GM12878 (cell line): ENCODE results near the gene NFE2L2. TPM values are rescaled to one million over a fixed set of nuclear protein-coding genes. Genes with fewer than 3 reads are reported as not detected.
A peak's percentile ranks its signal among the peaks of the same experiment; 100 is the strongest.

Source experiments
- BCL11A ChIP-seq: IDR thresholded peaks from 2 replicates; pipeline ENCODE4 v1.6.1; 2011; ENCODE audit warnings: low read depth, low read length
- BHLHE40 ChIP-seq, 2 experiments: fragments of 450-650 bp in 1 of 2; IDR thresholded peaks; 2 replicates each; pipeline ENCODE4 v1.6.1; 2011 to 2017; ENCODE audit warnings: low read depth in 2 of 2, borderline replicate concordance in 1 of 2, improper control_type of control experiment in 1 of 2, low read length in 1 of 2, mild to moderate bottlenecking in 1 of 2
- IRF4 ChIP-seq: IDR thresholded peaks from 2 replicates; pipeline ENCODE4 v1.6.1; 2011; ENCODE audit warnings: low read depth, low read length
- MYC ChIP-seq: IDR thresholded peaks from 2 replicates; pipeline ENCODE4 v1.6.1; 2011; ENCODE audit warnings: mild to moderate bottlenecking, low read length, moderate library complexity, inconsistent platforms; ENCODE audit not compliant: insufficient read depth, insufficient replicate concordance, insufficient read length, severe bottlenecking
- NBN ChIP-seq: fragments of 450-650 bp; IDR thresholded peaks from 2 replicates; pipeline ENCODE4 v1.6.1; 2016
- POLR2A ChIP-seq: IDR thresholded peaks from 2 replicates; pipeline ENCODE4 v1.6.1; 2011; ENCODE audit warnings: low read depth, mild to moderate bottlenecking, low read length
- SRF ChIP-seq, 2 experiments: IDR thresholded peaks; 2 replicates each; pipeline ENCODE4 v1.6.1; 2011; ENCODE audit warnings: low read depth in 2 of 2, low read length in 2 of 2, mild to moderate bottlenecking in 1 of 2, moderate library complexity in 1 of 2
- TCF3 ChIP-seq: IDR thresholded peaks from 2 replicates; pipeline ENCODE4 v1.6.1; 2012; ENCODE audit warnings: low read depth, mild to moderate bottlenecking, low read length, borderline replicate concordance; ENCODE audit not compliant: insufficient read depth
- ZBED1 ChIP-seq: IDR thresholded peaks from 2 replicates; pipeline ENCODE4 v1.6.1; 2016; ENCODE audit warnings: borderline replicate concordance
- polyA plus RNA-seq, 11 experiments: library from polyadenylated mRNA; depleted of rRNA in 4 of 11; unstranded in 6 of 11; stranded (reverse) in 5 of 11; fragments of >200 nt; fragmentation: Nextera tagmentation in 4 of 11; fragmentation: Illumina TruSeq in 1 of 11; extraction: Ambion mirVana in 4 of 11; extraction: Trizol in 1 of 11; gene quantifications; 1 replicate in 1 of 11; 2 replicates in 10 of 11; pipeline versions ENCODE4 v1.2.1 to v1.2.3, GENCODE V29; 2011 to 2016; ENCODE audit warnings: inconsistent platforms in 2 of 11, missing spikeins in 2 of 11, low read depth in 1 of 11
- total RNA-seq, 4 experiments: library from RNA; depleted of rRNA in 3 of 4; stranded (reverse); fragments of >200 nt in 3 of 4; fragmentation: Illumina TruSeq in 1 of 4; extraction: Trizol in 1 of 4; gene quantifications; 2 replicates each; pipeline versions ENCODE4 v1.2.1 to v1.2.3, GENCODE V29; 2013 to 2021
- TF ChIP-seq, protein P1 (sequence below): IDR thresholded peaks from 2 replicates; pipeline ENCODE4 v1.6.1; 2012; ENCODE audit warnings: improper control_type of control experiment, low read depth, low read length; ENCODE audit not compliant: insufficient replicate concordance
- TF ChIP-seq, protein P2 (sequence below): IDR thresholded peaks from 2 replicates; pipeline ENCODE4 v1.6.1; 2012; ENCODE audit warnings: mild to moderate bottlenecking, low read depth, low read length
- TF ChIP-seq, protein P3 (sequence below): fragments of 150-350 bp; IDR thresholded peaks from 2 replicates; pipeline ENCODE4 v1.6.1; 2014; ENCODE audit warnings: mild to moderate bottlenecking, low read depth, low read length
- TF ChIP-seq, protein P4 (sequence below): fragments of 450-650 bp; formaldehyde crosslinking; IDR thresholded peaks from 2 replicates; pipeline ENCODE4 v1.4.0; 2020; ENCODE audit warnings: mild to moderate bottlenecking, moderate library complexity

The NFE2L2 gene
- total and polyA plus RNA-seq, 10 of the 15 experiments (the other 5 are each of a cell fraction or from before 2014, with no cell fraction given), result 18.4 to 69.8 (median 37.1) TPM

DNA sequence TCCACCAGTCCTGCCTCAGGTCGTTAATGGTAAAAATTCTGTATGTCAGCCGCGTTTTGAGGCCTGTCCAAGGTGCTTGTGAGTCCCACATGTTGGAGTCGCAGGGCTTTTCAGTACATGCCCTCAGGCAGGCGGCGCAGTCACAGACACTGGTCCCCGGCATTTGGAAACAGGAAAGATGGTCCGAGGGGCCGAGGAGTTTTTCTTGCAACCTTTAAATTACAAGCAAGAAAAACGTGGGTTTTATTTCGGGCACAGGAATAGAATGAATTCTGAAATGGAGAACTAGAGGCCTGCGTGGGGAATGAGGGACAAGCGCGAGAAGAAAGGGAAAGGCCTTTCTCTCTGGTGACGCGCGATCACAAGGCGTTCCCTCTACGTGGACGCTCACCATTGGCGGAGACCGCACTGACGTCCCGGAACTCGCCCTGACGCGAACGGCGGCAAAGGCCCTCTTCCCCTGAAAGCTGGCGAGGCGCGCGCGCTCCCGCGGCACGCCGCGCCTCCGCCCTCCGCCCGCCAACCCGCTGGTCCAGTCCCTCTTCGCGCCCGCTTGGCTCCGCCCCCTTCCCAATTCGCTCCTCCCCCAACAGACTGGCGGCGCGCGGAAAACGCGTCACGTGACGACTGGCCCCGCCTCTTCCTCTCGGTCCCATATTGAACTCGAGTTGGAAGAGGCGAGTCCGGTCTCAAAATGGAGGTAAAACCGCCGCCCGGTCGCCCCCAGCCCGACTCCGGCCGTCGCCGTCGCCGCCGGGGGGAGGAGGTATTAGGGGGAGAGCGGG is 52.2 kb downstream of the NFE2L2 start, which contains the start of gene HNRNPA3 (continued):
- TF ChIP-seq, protein P1, sequence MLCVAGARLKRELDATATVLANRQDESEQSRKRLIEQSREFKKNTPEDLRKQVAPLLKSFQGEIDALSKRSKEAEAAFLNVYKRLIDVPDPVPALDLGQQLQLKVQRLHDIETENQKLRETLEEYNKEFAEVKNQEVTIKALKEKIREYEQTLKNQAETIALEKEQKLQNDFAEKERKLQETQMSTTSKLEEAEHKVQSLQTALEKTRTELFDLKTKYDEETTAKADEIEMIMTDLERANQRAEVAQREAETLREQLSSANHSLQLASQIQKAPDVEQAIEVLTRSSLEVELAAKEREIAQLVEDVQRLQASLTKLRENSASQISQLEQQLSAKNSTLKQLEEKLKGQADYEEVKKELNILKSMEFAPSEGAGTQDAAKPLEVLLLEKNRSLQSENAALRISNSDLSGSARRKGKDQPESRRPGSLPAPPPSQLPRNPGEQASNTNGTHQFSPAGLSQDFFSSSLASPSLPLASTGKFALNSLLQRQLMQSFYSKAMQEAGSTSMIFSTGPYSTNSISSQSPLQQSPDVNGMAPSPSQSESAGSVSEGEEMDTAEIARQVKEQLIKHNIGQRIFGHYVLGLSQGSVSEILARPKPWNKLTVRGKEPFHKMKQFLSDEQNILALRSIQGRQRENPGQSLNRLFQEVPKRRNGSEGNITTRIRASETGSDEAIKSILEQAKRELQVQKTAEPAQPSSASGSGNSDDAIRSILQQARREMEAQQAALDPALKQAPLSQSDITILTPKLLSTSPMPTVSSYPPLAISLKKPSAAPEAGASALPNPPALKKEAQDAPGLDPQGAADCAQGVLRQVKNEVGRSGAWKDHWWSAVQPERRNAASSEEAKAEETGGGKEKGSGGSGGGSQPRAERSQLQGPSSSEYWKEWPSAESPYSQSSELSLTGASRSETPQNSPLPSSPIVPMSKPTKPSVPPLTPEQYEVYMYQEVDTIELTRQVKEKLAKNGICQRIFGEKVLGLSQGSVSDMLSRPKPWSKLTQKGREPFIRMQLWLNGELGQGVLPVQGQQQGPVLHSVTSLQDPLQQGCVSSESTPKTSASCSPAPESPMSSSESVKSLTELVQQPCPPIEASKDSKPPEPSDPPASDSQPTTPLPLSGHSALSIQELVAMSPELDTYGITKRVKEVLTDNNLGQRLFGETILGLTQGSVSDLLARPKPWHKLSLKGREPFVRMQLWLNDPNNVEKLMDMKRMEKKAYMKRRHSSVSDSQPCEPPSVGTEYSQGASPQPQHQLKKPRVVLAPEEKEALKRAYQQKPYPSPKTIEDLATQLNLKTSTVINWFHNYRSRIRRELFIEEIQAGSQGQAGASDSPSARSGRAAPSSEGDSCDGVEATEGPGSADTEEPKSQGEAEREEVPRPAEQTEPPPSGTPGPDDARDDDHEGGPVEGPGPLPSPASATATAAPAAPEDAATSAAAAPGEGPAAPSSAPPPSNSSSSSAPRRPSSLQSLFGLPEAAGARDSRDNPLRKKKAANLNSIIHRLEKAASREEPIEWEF, result no peak
- TF ChIP-seq ZBED1, result no peak; the same call in 1 of the 2 replicates
- TF ChIP-seq, protein P2, sequence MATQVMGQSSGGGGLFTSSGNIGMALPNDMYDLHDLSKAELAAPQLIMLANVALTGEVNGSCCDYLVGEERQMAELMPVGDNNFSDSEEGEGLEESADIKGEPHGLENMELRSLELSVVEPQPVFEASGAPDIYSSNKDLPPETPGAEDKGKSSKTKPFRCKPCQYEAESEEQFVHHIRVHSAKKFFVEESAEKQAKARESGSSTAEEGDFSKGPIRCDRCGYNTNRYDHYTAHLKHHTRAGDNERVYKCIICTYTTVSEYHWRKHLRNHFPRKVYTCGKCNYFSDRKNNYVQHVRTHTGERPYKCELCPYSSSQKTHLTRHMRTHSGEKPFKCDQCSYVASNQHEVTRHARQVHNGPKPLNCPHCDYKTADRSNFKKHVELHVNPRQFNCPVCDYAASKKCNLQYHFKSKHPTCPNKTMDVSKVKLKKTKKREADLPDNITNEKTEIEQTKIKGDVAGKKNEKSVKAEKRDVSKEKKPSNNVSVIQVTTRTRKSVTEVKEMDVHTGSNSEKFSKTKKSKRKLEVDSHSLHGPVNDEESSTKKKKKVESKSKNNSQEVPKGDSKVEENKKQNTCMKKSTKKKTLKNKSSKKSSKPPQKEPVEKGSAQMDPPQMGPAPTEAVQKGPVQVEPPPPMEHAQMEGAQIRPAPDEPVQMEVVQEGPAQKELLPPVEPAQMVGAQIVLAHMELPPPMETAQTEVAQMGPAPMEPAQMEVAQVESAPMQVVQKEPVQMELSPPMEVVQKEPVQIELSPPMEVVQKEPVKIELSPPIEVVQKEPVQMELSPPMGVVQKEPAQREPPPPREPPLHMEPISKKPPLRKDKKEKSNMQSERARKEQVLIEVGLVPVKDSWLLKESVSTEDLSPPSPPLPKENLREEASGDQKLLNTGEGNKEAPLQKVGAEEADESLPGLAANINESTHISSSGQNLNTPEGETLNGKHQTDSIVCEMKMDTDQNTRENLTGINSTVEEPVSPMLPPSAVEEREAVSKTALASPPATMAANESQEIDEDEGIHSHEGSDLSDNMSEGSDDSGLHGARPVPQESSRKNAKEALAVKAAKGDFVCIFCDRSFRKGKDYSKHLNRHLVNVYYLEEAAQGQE, result peak; percentile 57; the same call in 1 of the 2 replicates
- TF ChIP-seq IRF4, result no peak
- 0 out of 4 replicates have a peak, but pooled peaks of 1 of the 2 experiments have one; percentile 6 for TF ChIP-seq SRF (IDR thresholded peaks at IDR 0.05; ENCODE audit: low read depth in 2 of 2, low read length in 2 of 2)
- TF ChIP-seq, protein P3, sequence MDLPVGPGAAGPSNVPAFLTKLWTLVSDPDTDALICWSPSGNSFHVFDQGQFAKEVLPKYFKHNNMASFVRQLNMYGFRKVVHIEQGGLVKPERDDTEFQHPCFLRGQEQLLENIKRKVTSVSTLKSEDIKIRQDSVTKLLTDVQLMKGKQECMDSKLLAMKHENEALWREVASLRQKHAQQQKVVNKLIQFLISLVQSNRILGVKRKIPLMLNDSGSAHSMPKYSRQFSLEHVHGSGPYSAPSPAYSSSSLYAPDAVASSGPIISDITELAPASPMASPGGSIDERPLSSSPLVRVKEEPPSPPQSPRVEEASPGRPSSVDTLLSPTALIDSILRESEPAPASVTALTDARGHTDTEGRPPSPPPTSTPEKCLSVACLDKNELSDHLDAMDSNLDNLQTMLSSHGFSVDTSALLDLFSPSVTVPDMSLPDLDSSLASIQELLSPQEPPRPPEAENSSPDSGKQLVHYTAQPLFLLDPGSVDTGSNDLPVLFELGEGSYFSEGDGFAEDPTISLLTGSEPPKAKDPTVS, result no peak
- no peak for TF ChIP-seq BCL11A
- no peak for TF ChIP-seq MYC
- peak; percentile 46 for TF ChIP-seq POLR2A
- peak; percentile 49 to 97; a peak in 3 of 4 replicates for TF ChIP-seq BHLHE40 (IDR thresholded peaks at IDR 0.05; ENCODE audit: borderline replicate concordance in 1 of 2, low read depth in 2 of 2, low read length in 1 of 2)
- TF ChIP-seq, protein P4, sequence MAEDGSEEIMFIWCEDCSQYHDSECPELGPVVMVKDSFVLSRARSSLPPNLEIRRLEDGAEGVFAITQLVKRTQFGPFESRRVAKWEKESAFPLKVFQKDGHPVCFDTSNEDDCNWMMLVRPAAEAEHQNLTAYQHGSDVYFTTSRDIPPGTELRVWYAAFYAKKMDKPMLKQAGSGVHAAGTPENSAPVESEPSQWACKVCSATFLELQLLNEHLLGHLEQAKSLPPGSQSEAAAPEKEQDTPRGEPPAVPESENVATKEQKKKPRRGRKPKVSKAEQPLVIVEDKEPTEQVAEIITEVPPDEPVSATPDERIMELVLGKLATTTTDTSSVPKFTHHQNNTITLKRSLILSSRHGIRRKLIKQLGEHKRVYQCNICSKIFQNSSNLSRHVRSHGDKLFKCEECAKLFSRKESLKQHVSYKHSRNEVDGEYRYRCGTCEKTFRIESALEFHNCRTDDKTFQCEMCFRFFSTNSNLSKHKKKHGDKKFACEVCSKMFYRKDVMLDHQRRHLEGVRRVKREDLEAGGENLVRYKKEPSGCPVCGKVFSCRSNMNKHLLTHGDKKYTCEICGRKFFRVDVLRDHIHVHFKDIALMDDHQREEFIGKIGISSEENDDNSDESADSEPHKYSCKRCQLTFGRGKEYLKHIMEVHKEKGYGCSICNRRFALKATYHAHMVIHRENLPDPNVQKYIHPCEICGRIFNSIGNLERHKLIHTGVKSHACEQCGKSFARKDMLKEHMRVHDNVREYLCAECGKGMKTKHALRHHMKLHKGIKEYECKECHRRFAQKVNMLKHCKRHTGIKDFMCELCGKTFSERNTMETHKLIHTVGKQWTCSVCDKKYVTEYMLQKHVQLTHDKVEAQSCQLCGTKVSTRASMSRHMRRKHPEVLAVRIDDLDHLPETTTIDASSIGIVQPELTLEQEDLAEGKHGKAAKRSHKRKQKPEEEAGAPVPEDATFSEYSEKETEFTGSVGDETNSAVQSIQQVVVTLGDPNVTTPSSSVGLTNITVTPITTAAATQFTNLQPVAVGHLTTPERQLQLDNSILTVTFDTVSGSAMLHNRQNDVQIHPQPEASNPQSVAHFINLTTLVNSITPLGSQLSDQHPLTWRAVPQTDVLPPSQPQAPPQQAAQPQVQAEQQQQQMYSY (CRISPR knock-in tag), result peak; percentile 83
- peak; percentile 85; the same call in 1 of the 2 replicates for TF ChIP-seq NBN
- 0 out of 2 replicates have a peak, but pooled peaks have one; percentile 40 for TF ChIP-seq TCF3
